ENCODE results near the gene SYVN1. TPM values are rescaled to one million over a fixed set of nuclear protein-coding genes. Genes with fewer than 3 reads are reported as not detected.

The SYVN1 gene
- total RNA-seq, 1 experiment from 2014 or later: 45.9 TPM

- H3K4me3 ChIP-seq (replicated peaks in 1 of 2; ENCODE audit: low read depth in 1 of 2, low read length in 2 of 2): no peak overlapping the region
- no peak overlapping the region for H2AFZ ChIP-seq (ENCODE audit: low read depth, low read length, poor library complexity, severe bottlenecking)
- ChIA-PET CTCF (interaction anchor here (1.0 to 1.3 kb wide), 2 partner anchors 12 to 13 kb away, joined by 3 read pairs; partner anchors contain the start of genes FAU and MRPL49), POLR2A (no interaction called here), RAD21 (ENCODE audit: low non-redundant PET in 1 of 2, low total read pairs in 2 of 2, uncharacterized antibody in 2 of 2, unreplicated experiment in 2 of 2) (no interaction called here)
- H3K79me2 ChIP-seq (ENCODE audit: insufficient read depth, low read length): peaks cover 8% of the 10 kb centered on the region; the same call in 1 of the 2 replicates
- DNase-seq (ENCODE audit: low read depth, low spot score) (no peak), ATAC-seq (no peak)
- H4K20me1 ChIP-seq (ENCODE audit: insufficient read depth): no peaks in the 10 kb centered on the region
- H3K36me3 ChIP-seq (ENCODE audit: control insufficient read depth in 1 of 2, insufficient read depth in 2 of 2, low read length in 2 of 2): no peaks in the 10 kb centered on the region
- H3K4me2 ChIP-seq (ENCODE audit: low read length): no peak overlapping the region
- H3K9me2 ChIP-seq (ENCODE audit: insufficient read depth): no peaks in the 10 kb centered on the region
- H3K9me3 ChIP-seq (ENCODE audit: control insufficient read depth in 1 of 2, insufficient read depth in 1 of 2, low read depth in 1 of 2, low read length in 2 of 2): no peaks in the 10 kb centered on the region
- intact Hi-C loops (cut with micrococcal nuclease): no loop called here
- BruUV-seq (replicated peaks): no TSS peak
- TF ChIP-seq POLR2A (IDR thresholded peaks at IDR 0.05; ENCODE audit: borderline replicate concordance, extremely low read depth, insufficient read depth, insufficient read length): no peak
- no peak for TF ChIP-seq SIN3A (IDR thresholded peaks at IDR 0.05; ENCODE audit: low read depth)
- no peak for TF ChIP-seq CBX3 (IDR thresholded peaks at IDR 0.05; ENCODE audit: low read depth)
- TF ChIP-seq ELF1 (IDR thresholded peaks at IDR 0.05; ENCODE audit: borderline replicate concordance, low read depth): no peak
- no peak for TF ChIP-seq JUND (IDR thresholded peaks at IDR 0.05)
- TF ChIP-seq ZFX (IDR thresholded peaks at IDR 0.05): no peak
- no peak for TF ChIP-seq YY1 (IDR thresholded peaks at IDR 0.05; ENCODE audit: extremely low read depth, insufficient replicate concordance, low read depth, low read length)
- TF ChIP-seq ATF3 (IDR thresholded peaks at IDR 0.05): no peak
- TF ChIP-seq CTCF (IDR thresholded peaks at IDR 0.05 in 2 of 3, conservative IDR thresholded peaks at IDR 0.05 in 1 of 3; ENCODE audit: borderline replicate concordance in 1 of 3, insufficient read depth in 1 of 3, low read depth in 2 of 3, low read length in 2 of 3): no peak
- no peak for TF ChIP-seq TCF7L2 (IDR thresholded peaks at IDR 0.05; ENCODE audit: borderline replicate concordance, extremely low read depth, insufficient read depth, insufficient read length)
- TF ChIP-seq ZNF274 (IDR thresholded peaks at IDR 0.05; ENCODE audit: low read depth, low read length): no peak
- no peak for TF ChIP-seq EGR1 (IDR thresholded peaks at IDR 0.05; ENCODE audit: low read depth)
- no peak for TF ChIP-seq EZH2phosphoT487 (IDR thresholded peaks at IDR 0.05; ENCODE audit: borderline replicate concordance)
- TF ChIP-seq EZH2 (IDR thresholded peaks at IDR 0.05): no peak
- no peak for TF ChIP-seq REST (IDR thresholded peaks at IDR 0.05; ENCODE audit: low read depth)
- TF ChIP-seq RAD21 (IDR thresholded peaks at IDR 0.05; ENCODE audit: low read depth): no peak
- no peak for TF ChIP-seq SP1 (IDR thresholded peaks at IDR 0.05; ENCODE audit: low read depth)
- no peak overlapping the region for H3K27ac ChIP-seq (ENCODE audit: low read depth, low read length)
- no peak overlapping the region for H3K9ac ChIP-seq (ENCODE audit: low read length)
- H3K4me1 ChIP-seq (ENCODE audit: control insufficient read depth in 1 of 2, insufficient read depth in 2 of 2, low read length in 2 of 2): peaks cover 15 to 30% of the 10 kb centered on the region in 2 experiments
- H3K27me3 ChIP-seq (ENCODE audit: insufficient read depth, low read length): no peaks in the 10 kb centered on the region
Measured at GRCh38 chr11:65108469-65109123, 25.7 kb downstream of the SYVN1 start.
